Neural progenitor cell (in vitro differentiated cells): ENCODE data around the gene CES2.

Experiments
- EZH2 ChIP-seq: fragments of 200-600 bp; sonication (generic); IDR thresholded peaks from 2 replicates; pipeline ENCODE4 v1.6.1; 2017; ENCODE audit warnings: antibody characterized with exemption, mild to moderate bottlenecking, moderate library complexity
- EZH2phosphoT487 ChIP-seq: fragments of 200-600 bp; sonication (generic); IDR thresholded peaks from 2 replicates; pipeline ENCODE4 v1.6.1; 2017; ENCODE audit warnings: antibody characterized with exemption
- TF ChIP-seq, protein P1 (sequence below): fragments of 200-600 bp; sonication (generic); IDR thresholded peaks from 2 replicates; pipeline ENCODE4 v1.5.1; 2017; ENCODE audit warnings: antibody characterized with exemption, mild to moderate bottlenecking

DNA sequence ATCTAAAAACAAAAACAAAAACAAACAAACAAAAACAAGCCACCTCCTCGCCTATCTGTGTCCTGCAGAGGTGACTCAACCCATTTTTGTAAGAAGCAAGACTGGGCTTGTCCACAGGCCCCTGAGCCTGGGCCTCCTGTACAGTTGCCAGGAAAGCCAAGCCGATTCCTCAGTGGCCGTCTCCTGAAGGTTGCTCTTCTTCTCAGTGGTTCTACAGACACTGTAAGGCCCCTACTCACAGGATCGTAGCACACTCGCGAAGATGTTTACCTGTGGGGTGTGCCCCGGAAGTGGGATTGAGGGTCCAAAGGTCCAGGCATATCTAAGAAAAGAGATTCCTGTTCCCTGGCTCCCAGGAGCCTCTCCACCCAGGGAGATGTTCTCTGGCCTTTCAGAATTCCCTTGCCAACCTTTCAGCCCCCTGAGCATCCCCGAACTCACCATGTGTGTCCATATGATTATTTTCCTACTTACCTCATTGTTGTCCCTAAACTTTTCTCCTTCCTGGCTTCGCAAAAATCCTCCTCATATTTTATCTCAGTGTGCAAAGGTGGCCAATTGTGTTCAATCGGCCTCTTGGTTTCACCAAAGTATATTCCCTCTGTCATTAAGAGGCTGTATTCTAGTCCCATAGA, 18.3 kb downstream of the CES2 start:
- TF ChIP-seq, protein P1, sequence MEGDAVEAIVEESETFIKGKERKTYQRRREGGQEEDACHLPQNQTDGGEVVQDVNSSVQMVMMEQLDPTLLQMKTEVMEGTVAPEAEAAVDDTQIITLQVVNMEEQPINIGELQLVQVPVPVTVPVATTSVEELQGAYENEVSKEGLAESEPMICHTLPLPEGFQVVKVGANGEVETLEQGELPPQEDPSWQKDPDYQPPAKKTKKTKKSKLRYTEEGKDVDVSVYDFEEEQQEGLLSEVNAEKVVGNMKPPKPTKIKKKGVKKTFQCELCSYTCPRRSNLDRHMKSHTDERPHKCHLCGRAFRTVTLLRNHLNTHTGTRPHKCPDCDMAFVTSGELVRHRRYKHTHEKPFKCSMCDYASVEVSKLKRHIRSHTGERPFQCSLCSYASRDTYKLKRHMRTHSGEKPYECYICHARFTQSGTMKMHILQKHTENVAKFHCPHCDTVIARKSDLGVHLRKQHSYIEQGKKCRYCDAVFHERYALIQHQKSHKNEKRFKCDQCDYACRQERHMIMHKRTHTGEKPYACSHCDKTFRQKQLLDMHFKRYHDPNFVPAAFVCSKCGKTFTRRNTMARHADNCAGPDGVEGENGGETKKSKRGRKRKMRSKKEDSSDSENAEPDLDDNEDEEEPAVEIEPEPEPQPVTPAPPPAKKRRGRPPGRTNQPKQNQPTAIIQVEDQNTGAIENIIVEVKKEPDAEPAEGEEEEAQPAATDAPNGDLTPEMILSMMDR: no peak
- TF ChIP-seq EZH2 (no peak), EZH2phosphoT487 (no peak)
